HEK293 (cell line): ENCODE results near the gene ZNF175.

Experiments used
- CTCF ChIP-seq: fragments of 450-650 bp; formaldehyde crosslinking; IDR thresholded peaks from 2 replicates; pipeline ENCODE4 v1.5.1; 2016; ENCODE audit warnings: missing biosample characterization, missing genetic modification characterization
- SP3 ChIP-seq: fragments of 450-650 bp; formaldehyde crosslinking; IDR thresholded peaks from 2 replicates; pipeline ENCODE4 v1.5.1; 2016; ENCODE audit warnings: missing biosample characterization, missing genetic modification characterization
- TCF7L2 ChIP-seq: IDR thresholded peaks from 2 replicates; pipeline ENCODE4 v1.6.1; 2011; ENCODE audit warnings: low read depth, mild to moderate bottlenecking, inconsistent platforms, low read length, moderate library complexity, borderline replicate concordance
- ZIC2 ChIP-seq: fragments of 450-650 bp; formaldehyde crosslinking; IDR thresholded peaks from 2 replicates; pipeline ENCODE4 v1.5.1; 2016; ENCODE audit warnings: missing biosample characterization, missing genetic modification characterization
- ZNF174 ChIP-seq: fragments of 450-650 bp; formaldehyde crosslinking; IDR thresholded peaks from 2 replicates; pipeline ENCODE4 v1.5.0; 2017; ENCODE audit warnings: missing biosample characterization, mild to moderate bottlenecking, missing genetic modification characterization
- ZNF274 ChIP-seq, 2 experiments: fragments of 200-500 bp in 1 of 2; fragments of 450-650 bp in 1 of 2; sonication (Bioruptor generic) in 1 of 2; formaldehyde crosslinking in 1 of 2; IDR thresholded peaks; 2 replicates each; pipeline versions ENCODE4 v1.5.1 to v1.6.1; 2014 to 2016; ENCODE audit warnings: borderline replicate concordance in 1 of 2, inconsistent platforms in 1 of 2, low read length in 1 of 2, missing biosample characterization in 1 of 2, missing genetic modification characterization in 1 of 2
- ZSCAN4 ChIP-seq: fragments of 450-650 bp; formaldehyde crosslinking; IDR thresholded peaks from 2 replicates; pipeline ENCODE4 v1.5.1; 2017; ENCODE audit warnings: missing biosample characterization, missing genetic modification characterization

- no peak for TF ChIP-seq ZIC2 (tag by site-specific recombination)
- TF ChIP-seq ZNF174, result no peak
- TF ChIP-seq CTCF (tag by site-specific recombination), result no peak
- TF ChIP-seq ZNF274 (IDR thresholded peaks at IDR 0.05; ENCODE audit: low read length), result no peak
- TF ChIP-seq ZNF274 (tag by site-specific recombination; IDR thresholded peaks at IDR 0.05; ENCODE audit: borderline replicate concordance), result no peak
- no peak for TF ChIP-seq SP3 (tag by site-specific recombination)
- TF ChIP-seq ZSCAN4 (tag by site-specific recombination), result no peak
- TF ChIP-seq TCF7L2, result no peak
Observed at GRCh38 chr19:51572908-51573307, 1.8 kb downstream of the ZNF175 start.
